GM19238 (cell line): ENCODE data around the gene MPP2.
"Not testable (repeated sequence)": the region's sequence is repeated elsewhere in the genome, so short reads cannot be mapped to it uniquely, and the experiment has no call there.

Experiments used
- DNase-seq: peaks from one replicate; pipeline ENCODE4 v3.0.0; 2011; ENCODE audit warnings: low spot score; ENCODE audit not compliant: insufficient read length

The MPP2 gene

GRCh38 chr17:43928609-43929008, 21.3 kb upstream of the MPP2 start:
- no peak for DNase-seq

- not testable (repeated sequence) for DNase-seq
Measured at GRCh38 chr17:43927929-43928328, 20.6 kb upstream of the MPP2 start.

DNA sequence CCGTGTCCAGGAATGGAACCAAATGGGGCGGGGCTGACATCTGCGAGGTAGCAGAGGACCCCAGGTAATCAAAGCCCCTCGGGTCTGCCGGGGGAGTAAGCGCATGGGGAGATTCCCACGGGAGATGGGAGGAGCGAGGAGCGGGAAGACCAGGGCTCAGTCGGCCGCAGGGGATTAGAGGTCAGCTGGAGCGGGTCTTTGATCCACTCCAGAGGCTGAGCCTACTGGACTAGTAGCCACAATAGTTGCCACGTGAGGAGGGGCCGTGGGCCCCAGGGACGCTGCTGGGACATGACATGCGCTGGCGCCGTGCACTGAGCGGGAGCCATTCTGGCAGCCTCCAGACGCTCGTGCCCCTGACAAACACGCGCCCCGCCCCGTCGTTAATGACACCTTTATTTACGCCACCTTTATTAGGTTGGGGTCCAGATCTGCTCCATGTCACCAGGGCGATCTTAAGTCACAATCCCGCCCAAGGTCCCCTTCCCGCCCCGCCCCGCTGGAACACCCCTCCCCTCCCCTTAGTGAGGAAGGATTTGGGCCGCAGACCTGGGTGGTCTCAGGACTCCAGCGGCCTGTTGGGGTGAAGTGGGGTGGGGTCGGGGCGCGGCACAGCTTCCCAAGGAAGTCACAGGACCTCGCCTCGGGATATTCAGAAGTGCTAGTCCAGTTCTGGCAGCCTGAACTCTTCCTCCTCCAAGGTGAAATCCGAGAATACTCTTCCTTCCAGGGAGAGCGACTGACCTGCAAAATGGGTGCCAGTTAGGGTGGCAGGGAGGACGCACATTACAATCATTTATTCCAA, 19.9 kb upstream of the MPP2 start:
- no peak for DNase-seq

- DNase-seq, result no peak
Measured at GRCh38 chr17:43924558-43924957, 17.2 kb upstream of the MPP2 start.

- no peak for DNase-seq
Measured at GRCh38 chr17:43920500-43921095, 13.3 kb upstream of the MPP2 start.

GRCh38 chr17:43918026-43918389, 10.7 kb upstream of the MPP2 start:
- no peak for DNase-seq

DNA sequence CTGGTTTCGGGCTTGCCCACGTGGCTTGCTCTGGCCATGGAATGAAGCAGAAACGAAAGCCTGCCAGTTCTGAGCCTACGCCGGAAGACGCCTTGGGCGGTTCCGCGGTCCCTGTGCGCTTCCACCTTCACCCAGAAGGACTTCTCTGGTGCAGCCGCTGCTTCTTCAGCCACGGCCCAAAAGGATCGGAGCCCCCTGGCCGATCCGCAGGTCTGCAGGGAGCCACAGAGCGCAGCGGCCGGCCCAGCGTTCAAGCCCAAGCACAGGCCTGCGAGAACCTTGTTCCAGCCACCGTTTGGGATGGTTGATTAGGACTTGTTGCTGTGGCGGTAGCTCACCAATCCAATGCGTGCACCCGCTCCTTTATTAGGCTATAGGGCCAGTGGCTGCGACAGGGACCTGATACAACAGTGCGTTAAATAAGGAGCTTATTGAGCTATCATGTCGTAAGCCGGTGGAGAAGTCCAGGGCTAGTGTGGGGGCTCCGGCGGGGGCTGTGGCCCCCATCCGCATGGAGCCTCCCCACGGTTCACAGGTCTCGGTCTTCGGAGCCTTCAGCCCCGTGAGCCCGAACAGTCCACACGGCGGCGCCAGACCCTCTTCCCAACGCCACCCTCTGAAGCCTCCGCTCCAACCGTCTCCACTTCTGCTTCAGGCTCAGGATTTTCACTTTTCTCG, 10.2 kb upstream of the MPP2 start:
- peak; percentile 46 for DNase-seq

DNA sequence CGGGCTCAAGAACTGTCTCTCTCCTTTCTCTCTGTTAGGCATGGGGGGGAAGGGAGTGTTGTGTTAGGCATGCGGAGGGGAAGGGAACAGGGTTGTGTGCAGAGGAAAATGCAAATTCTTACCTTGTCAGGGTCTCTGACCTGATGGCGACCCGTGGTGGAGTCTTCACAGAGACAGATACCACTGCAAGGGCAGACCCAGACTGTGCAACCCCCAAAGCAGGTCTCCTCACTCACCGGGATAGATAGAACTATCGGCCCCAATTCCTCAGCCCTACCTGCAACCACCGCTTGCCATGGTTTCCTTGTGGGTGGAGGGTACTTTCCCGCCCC, 9.6 kb upstream of the MPP2 start:
- DNase-seq, result no peak

- no peak for DNase-seq
Measured at GRCh38 chr17:43916385-43916784, 9.0 kb upstream of the MPP2 start.

DNA sequence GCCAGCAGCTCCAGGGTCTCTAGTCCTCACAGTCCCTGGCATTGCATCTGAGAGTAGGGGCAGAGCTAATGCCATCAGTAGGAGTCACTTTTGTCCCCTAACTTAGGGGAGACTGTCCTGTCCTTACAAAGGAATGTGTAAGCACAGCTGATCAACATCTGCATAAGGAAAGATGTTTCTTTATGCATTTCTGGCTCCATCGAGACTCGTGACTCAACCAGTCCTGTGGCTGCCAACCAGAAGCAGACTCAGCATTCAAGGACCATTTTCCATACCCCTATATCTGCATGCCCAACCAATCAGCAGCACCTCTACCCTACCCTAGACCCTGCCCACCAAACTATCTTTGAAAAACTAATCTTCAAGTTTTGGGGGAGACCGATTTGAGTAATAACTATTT, 8.2 kb upstream of the MPP2 start:
- no peak for DNase-seq

GRCh38 chr17:43914451-43914850, 7.1 kb upstream of the MPP2 start:
- DNase-seq, result no peak

GRCh38 chr17:43913584-43913983, 6.2 kb upstream of the MPP2 start:
- DNase-seq, result no peak

- DNase-seq, result no peak
Measured at GRCh38 chr17:43912635-43913304, 5.4 kb upstream of the MPP2 start.

DNA sequence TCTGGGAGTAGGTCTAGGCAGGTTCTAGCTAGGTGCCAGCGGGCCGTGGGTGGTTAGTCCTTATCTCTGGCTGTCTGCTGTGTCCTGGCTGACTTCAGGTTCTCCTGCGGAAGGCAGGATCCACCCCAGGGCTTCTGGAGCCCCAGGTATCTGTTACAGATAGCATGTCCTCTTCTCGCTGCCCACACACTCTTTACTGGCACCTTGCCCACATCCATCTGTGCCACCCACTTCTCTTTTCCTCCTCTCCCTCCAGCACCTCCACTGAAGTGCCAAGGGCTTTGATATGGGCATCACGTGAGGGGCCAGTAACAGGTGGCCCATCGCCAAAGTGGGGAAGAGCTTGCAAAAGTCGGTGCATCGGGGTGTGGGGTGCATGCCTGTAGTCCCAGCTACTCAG, 4.6 kb upstream of the MPP2 start:
- no peak for DNase-seq

GRCh38 chr17:43909537-43910231, 2.3 kb upstream of the MPP2 start:
- no peak for DNase-seq

DNA sequence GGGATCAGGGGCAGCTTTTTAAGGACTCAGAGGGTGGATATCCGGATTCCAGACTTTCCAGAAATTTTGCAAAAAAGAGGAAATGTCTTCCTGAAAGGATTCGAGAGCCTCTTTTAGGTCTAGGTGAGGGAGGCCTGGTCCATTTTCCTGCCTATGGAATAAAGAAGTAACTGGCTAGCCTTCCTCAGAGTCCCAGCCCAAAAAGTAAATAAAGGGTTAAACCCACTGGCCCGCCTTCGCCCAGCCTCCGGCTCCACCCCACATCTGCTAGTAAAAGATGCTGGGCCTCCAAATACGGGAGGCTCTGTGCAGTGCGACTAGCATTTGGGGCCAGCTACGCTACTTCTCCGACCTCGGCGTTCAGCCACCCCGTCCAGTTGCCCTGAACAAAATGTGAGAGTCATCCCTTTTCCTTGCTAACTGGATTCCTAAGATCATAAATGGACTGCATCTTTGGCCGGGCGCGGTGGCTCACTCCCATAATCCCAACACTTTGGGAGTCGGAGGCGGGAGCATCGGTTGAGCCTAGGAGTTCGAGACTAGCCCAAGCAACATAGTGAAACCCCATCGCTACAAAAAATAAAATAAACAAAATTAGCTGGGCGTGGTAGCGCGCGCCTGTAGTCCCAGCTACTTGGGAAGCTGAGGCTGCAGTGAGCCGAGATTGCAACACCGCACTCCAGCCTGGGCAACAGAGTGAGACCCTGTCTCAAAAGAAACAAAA, 824 bp upstream of the MPP2 start:
- no peak for DNase-seq

GRCh38 chr17:43906951-43907424, 348 bp downstream of the MPP2 start:
- no peak for DNase-seq

DNA sequence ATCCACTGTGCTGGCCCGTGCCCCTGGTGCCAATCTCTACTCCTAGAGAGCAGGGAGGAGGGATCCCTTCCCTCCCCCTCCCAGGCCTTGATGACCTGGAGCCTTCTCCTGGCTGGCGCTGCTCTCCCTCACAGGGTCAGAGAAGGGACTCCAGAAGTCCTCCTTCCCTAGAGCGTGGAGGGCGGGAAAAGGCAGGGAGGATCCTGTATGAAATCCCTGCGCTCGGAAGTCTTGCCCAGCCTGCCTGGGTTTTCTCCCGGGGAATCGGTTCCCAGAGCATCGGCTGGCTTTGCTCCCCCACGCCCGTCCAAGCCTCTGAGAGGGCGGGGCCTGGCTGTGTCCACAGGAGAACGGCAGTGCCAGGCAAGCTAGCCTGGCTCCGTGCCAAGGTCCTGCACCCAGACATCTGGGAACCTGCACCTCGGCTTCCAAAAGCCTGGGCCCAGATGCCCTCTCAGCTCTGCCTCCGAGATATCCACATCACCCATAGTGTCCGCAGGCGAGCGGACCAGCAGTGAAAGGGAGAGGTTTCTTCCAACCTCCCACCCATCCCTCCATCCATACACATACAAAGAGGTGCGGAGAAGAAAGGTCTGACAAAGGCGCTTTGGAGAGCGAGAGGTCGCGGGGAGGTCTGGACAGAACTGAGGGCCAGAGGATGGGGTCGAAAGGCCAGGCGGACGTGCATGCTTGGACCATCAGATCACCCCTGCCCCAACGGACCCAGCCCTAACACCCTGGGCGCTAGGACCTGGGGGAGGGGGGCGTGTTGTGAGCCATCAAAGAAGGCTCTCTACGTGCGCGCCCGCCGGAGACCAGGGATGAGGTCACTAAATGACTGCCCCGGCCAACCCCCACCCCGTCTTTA, 1.1 kb downstream of the MPP2 start:
- no peak for DNase-seq

DNA sequence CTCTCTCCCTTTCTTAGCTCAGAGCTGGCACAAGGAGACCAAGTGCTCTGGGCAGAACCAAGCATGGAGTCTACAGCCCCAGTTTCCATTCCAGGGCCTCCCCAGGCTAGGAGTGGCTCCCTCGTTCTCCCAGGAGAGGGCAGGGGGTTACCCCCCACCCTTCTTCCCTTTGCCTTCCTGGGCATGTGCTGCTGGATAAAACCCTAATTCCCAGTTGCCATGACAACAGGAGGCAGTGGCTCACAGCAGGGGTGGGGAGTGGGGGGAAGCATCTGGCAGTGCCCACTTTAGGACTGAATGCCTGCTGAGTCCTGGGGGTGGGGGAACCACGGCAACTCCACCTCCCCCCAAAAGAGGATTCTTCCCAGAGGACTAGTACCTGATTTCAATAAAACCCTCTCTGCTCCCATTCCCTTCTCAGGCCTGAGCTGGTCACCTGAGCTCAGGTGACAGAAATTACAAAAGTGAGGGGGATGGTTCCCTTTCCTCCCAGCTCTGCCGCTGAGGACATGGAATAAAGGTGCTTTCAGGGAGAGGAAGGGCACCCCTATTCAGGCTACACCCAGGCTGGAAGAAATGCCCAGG, 1.8 kb downstream of the MPP2 start:
- no peak for DNase-seq
